Heart left ventricle (tissue), 16 donors: ENCODE results near the gene AHCYL2. TPM values are rescaled to one million over a fixed set of nuclear protein-coding genes. Genes with fewer than 3 reads are reported as not detected.

Experiments used
- ATAC-seq, 4 donors: fragments of 200-7000 bp; cut with Tn5 transposase; one replicate each; pipeline ENCODE4 v1.9.1; 2020 to 2022; ENCODE audit warnings: moderate library complexity in 4 of 4, mild to moderate bottlenecking in 3 of 4, moderate number of reproducible peaks in 1 of 4
- DNase-seq, 5 donors: peaks; one replicate each; pipeline ENCODE4 v3.0.0-alpha.2; 2020
- H3K27ac ChIP-seq, 12 donors: fragments of 200-600 bp; sonication (generic) in 4 of 12; one replicate each; pipeline versions ENCODE4 v1.5.0 to v1.8.0; 2016 to 2022; ENCODE audit warnings: mild to moderate bottlenecking in 2 of 12
- H3K27me3 ChIP-seq, 9 donors: fragments of 200-600 bp; sonication (generic) in 2 of 9; one replicate each; pipeline versions ENCODE4 v1.5.1 to v1.8.0; 2016 to 2022; ENCODE audit warnings: mild to moderate bottlenecking in 3 of 9
- H3K36me3 ChIP-seq, 9 donors: fragments of 200-600 bp; sonication (generic) in 2 of 9; one replicate each; pipeline versions ENCODE4 v1.5.0 to v1.8.0; 2018 to 2022; ENCODE audit warnings: mild to moderate bottlenecking in 2 of 9
- H3K4me1 ChIP-seq, 12 donors: fragments of 200-600 bp; sonication (generic) in 4 of 12; one replicate each; pipeline versions ENCODE4 v1.5.0 to v1.8.0; 2016 to 2022; ENCODE audit warnings: mild to moderate bottlenecking in 3 of 12
- H3K4me3 ChIP-seq, 12 donors: fragments of 200-600 bp; sonication (generic) in 4 of 12; one replicate each; pipeline versions ENCODE4 v1.5.0 to v1.8.0; 2017 to 2022; ENCODE audit warnings: mild to moderate bottlenecking in 9 of 12, moderate library complexity in 4 of 12
- H3K9me3 ChIP-seq, 12 donors: fragments of 200-600 bp; sonication (generic) in 4 of 12; one replicate each; pipeline versions ENCODE4 v1.5.0 to v1.8.0; 2016 to 2022; ENCODE audit warnings: mild to moderate bottlenecking in 1 of 12
- POLR2A ChIP-seq, 2 donors: fragments of 450-650 bp; IDR thresholded peaks; one replicate each; pipeline ENCODE4 v1.6.1; 2017; ENCODE audit warnings: antibody characterized with exemption in 2 of 2, mild to moderate bottlenecking in 2 of 2, moderate library complexity in 2 of 2
- WGBS, 4 donors: extraction: QIAGEN DNeasy Blood & Tissue Kit in 2 of 4; methylation state at CpG; one replicate each; pipeline versions ENCODE4 v1.1.5 to v1.1.7; 2013 to 2018; 5-methylcytosine and 5-hydroxymethylcytosine counted together
- intact Hi-C, 10 donors: fragments of 100-400 bp; cut with DNase I; formaldehyde crosslinking; loops; one replicate each; pipeline versions ENCODE4 v1.11.1 to v1.14.2; 2022
- polyA plus RNA-seq, 2 donors: library from polyadenylated mRNA; stranded (reverse); fragments of 200-250 nt; gene quantifications; one replicate each; pipeline ENCODE4 v1.2.3, GENCODE V29; 2013
- total RNA-seq, 9 donors: library from RNA; depleted of rRNA in 2 of 9; stranded (reverse); fragments of >200 nt in 2 of 9; fragmentation: NEBNext Ultra II Directional in 3 of 9; extraction: Animal tissue kit (Norgen Biotek cat#: 25700) in 3 of 9; gene quantifications; one replicate each; pipeline versions ENCODE4 v1.1.0 to v1.2.4, GENCODE V29; 2016 to 2023
- TF ChIP-seq, protein P1 (sequence below), 12 donors: fragments of 200-600 bp; sonication (generic) in 4 of 12; IDR thresholded peaks; one replicate each; pipeline versions ENCODE4 v1.5.0 to v1.8.0; 2018 to 2022; ENCODE audit warnings: antibody characterized with exemption in 12 of 12, mild to moderate bottlenecking in 5 of 12
- donor health status: ischemic (EF 13 %, LVEDD 7.1; RV severe dilation, severe dysfunction).
- donor health status: healthy with polysubstance abuse.
- donor health status: DM: no; HTN: yes; CAD: no.
- donor health status: DM: no; HTN: no; CAD: no.
- donor health status: ischemic (EF 25% LVEDD 6.9; RV normal size, moderate dysfunction).
- donor health status: ischemic (EF 25% LVEDD 5.7; RV mildly dilated, moderate dysfunction).
- donor health status: healthy.
- donor health status: DM: yes; HTN: yes; CAD: no.
- donor health status: ischemic (EF 35%, LVEDD 5.7; RV mildly dilated, moderate dysfunction).
- donor health status: nonischemic (EF 11% LVEDD 7.7; RV severe dilation, severe dysfunction).
- donor health status: DM: yes; HTN: yes; CAD: no.
- donor health status: PGD.
- donor health status: ischemic (EF 29% LVEDD 5.4; RV normal size, mild dysfunction).
- donor health status: nonischemic (EF 23%, LVEDD 6.1; RV moderate dilation, normal function).

AHCYL2 gene
- total and polyA plus RNA-seq, 11 donors = 1.3 to 7.6 (median 6.2) TPM

DNA sequence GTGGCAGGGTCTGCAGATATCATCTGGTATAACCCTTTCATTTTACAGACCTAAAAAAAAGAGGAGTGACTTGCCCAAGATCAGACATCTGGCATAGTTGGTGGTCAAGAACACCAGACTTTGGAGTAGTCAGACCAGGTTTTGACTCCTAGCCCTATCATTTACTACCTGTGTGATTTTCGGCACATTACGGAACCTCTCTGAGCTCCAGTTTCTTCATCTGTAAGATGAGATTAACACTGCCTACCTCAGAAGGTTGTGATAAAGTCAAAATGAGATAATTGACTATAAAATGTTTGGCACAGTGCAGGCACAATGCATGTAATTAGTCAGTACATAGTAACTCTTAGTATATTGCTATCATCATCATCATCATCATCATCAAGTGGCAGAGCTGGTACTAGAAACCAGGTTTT lies 210.6 kb downstream of the AHCYL2 start:
- intact Hi-C loops = no loop called here
- no peaks in the 10 kb centered on the region for H3K9me3 ChIP-seq
- 68 to 95% (median 85%) methylated on average over 2 of the region's 2 CpGs for WGBS, 4 donors
- peaks cover 0 to 36% (median 0%) of the 10 kb centered on the region in 9 donors for H3K27me3 ChIP-seq
- H3K27ac ChIP-seq = peak overlapping the region in 1 of 12 donors; percentile 80
- ATAC-seq = no peak
- peaks cover 0 to 24% (median 7%) of the 10 kb centered on the region in 12 donors for H3K4me1 ChIP-seq
- H3K36me3 ChIP-seq = no peaks in the 10 kb centered on the region
- peak overlapping the region in 11 of 12 donors; percentile 66 to 95 (median 83) for H3K4me3 ChIP-seq
- no peak for DNase-seq
- TF ChIP-seq, protein P1, sequence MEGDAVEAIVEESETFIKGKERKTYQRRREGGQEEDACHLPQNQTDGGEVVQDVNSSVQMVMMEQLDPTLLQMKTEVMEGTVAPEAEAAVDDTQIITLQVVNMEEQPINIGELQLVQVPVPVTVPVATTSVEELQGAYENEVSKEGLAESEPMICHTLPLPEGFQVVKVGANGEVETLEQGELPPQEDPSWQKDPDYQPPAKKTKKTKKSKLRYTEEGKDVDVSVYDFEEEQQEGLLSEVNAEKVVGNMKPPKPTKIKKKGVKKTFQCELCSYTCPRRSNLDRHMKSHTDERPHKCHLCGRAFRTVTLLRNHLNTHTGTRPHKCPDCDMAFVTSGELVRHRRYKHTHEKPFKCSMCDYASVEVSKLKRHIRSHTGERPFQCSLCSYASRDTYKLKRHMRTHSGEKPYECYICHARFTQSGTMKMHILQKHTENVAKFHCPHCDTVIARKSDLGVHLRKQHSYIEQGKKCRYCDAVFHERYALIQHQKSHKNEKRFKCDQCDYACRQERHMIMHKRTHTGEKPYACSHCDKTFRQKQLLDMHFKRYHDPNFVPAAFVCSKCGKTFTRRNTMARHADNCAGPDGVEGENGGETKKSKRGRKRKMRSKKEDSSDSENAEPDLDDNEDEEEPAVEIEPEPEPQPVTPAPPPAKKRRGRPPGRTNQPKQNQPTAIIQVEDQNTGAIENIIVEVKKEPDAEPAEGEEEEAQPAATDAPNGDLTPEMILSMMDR (IDR thresholded peaks at IDR 0.05) = no peak
- no peak for TF ChIP-seq POLR2A (IDR thresholded peaks at IDR 0.05)

DNA sequence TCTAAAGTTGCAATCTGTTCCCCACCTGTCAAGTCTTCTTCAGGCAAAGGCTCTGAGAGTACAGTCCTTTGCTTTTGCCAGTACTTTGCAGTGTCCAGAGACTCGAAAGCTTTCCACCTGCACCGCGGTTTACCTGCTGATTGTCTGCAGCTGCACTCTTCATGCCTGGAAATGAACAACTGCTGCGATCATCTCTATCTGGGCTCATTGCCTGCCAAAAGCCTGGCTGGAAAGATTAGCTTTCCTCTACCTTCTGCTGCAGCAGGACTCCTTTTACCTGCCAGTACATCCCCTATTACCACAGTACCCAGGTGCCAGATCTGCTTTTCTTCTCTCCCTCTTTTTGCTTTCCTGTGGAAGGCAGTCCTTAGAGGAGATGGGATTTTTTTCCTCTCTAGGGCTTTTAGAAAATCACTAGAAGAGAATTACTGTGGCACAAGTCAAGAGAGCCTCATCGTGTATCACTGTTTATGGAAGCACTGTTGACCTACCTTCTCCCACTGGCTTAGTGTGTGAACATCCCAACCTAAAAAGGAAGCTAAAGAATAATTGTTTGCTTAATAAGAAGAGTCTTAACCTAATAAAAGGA lies 211.6 kb downstream of the AHCYL2 start:
- TF ChIP-seq, protein P1 (IDR thresholded peaks at IDR 0.05) = no peak
- no peak for TF ChIP-seq POLR2A (IDR thresholded peaks at IDR 0.05)
- Histone ChIP-seq H3K4me3 (no peak overlapping the region), H3K9me3 (no peaks in the 10 kb centered on the region), H3K4me1 (peaks cover 0 to 24% (median 7%) of the 10 kb centered on the region in 12 donors), H3K36me3 (no peaks in the 10 kb centered on the region), H3K27ac (no peak overlapping the region), H3K27me3 (peaks cover 0 to 36% (median 0%) of the 10 kb centered on the region in 9 donors)
- 52 to 69% (median 63%) methylated on average over 5 of the region's 5 CpGs for WGBS, 4 donors
- DNase-seq (no peak), ATAC-seq (no peak)
- intact Hi-C loops = no loop called here

DNA sequence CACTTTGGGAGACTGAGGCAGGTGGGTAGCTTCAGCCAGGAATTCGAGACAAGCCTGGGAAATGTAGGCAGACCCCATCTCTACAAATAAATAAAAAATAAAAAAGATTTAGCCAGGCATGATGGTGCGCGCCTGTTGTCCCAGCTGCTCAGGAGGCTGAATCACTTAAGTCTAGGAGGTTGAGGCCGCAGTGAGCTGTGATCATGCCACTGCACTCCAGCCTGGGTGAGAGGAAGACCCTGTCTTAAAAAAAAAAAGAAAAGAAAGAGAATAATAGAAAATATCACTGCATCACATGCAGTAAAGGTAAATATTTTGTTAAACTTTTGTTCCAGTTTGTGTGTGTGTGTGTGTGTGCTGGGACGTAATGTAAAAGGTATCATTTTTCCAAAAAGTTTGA lies 212.4 kb downstream of the AHCYL2 start:
- no peak for ATAC-seq
- WGBS, 4 donors = 95 to 96% (median 96%) methylated on average over 5 of the region's 5 CpGs
- H3K4me3 ChIP-seq = no peak overlapping the region

DNA sequence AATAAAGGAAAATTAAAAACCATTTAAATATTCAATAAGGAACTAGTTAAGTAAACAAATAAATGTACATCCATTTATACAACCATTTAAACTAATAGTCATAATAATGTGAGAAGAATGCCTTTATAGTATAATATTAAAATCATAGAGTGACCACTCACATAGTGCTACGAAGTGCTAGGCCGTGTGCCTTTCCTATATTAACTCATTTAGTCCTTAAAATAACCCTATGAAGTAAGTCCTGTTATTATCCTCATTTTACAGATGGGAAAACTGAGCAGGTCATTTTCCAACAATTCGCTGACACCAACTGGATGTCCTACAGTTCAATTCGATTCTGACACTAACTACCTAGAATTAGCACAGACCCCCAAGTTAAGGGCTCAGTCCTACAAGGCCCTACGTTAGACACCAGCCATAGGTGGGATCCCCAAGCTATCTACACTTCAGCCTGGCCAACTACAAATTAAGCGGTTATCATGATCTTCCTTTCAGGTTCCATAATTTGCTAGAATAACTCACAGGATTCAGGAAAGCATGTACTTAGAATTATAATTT lies 213.5 kb downstream of the AHCYL2 start:
- H3K9me3 ChIP-seq = no peaks in the 10 kb centered on the region
- peaks cover 0 to 23% (median 0%) of the 10 kb centered on the region in 9 donors for H3K27me3 ChIP-seq
- WGBS, 4 donors = 90 to 93% (median 92%) methylated on average over 6 of the region's 6 CpGs
- TF ChIP-seq, protein P1 (IDR thresholded peaks at IDR 0.05) = no peak
- no peak for TF ChIP-seq POLR2A (IDR thresholded peaks at IDR 0.05)
- ATAC-seq (no peak), DNase-seq (no peak)
- intact Hi-C loops = no loop called here
- peaks cover 0 to 27% (median 8%) of the 10 kb centered on the region in 12 donors for H3K4me1 ChIP-seq
- H3K27ac ChIP-seq = peak overlapping the region in 1 of 12 donors; percentile 37
- no peak overlapping the region for H3K4me3 ChIP-seq
- H3K36me3 ChIP-seq = no peaks in the 10 kb centered on the region

More for the DNA sequence above, 212.4 kb downstream of the AHCYL2 start:
- no peak for TF ChIP-seq POLR2A (IDR thresholded peaks at IDR 0.05)
- TF ChIP-seq, protein P1 (IDR thresholded peaks at IDR 0.05) = no peak
- intact Hi-C loops = no loop called here
- no peaks in the 10 kb centered on the region for H3K9me3 ChIP-seq
- H3K27ac ChIP-seq = no peak overlapping the region
- peaks cover 0 to 33% (median 0%) of the 10 kb centered on the region in 9 donors for H3K27me3 ChIP-seq
- DNase-seq = no peak
- peaks cover 0 to 24% (median 7%) of the 10 kb centered on the region in 12 donors for H3K4me1 ChIP-seq
- no peaks in the 10 kb centered on the region for H3K36me3 ChIP-seq
